Cardiac fibroblast (primary cell): ENCODE data around the gene ROBO4.

ENCODE experiments used
- DNase-seq, 2 donors: peaks; one replicate each; pipeline versions ENCODE4 v3.0.0 to v3.0.0-alpha.2; 2010; ENCODE audit warnings: low read depth in 2 of 2
- H3K4me3 ChIP-seq, 2 donors: replicated peaks in 1 of 2; 1 replicate in 1 of 2; 2 replicates in 1 of 2; pipeline ENCODE4 v1.5.1; 2011; ENCODE audit warnings: low read depth in 2 of 2, low read length in 2 of 2, mild to moderate bottlenecking in 2 of 2, moderate library complexity in 1 of 2
- TF ChIP-seq, protein P1 (sequence below): IDR thresholded peaks from one replicate; pipeline ENCODE4 v1.5.1; 2011; ENCODE audit warnings: low read depth, mild to moderate bottlenecking, low read length, inconsistent platforms

Gene ROBO4

GRCh38 chr11:124891373-124891861 is 6.2 kb downstream of the ROBO4 start:
- H3K4me3 ChIP-seq = no peak overlapping the region
- no peak for DNase-seq
- TF ChIP-seq, protein P1, sequence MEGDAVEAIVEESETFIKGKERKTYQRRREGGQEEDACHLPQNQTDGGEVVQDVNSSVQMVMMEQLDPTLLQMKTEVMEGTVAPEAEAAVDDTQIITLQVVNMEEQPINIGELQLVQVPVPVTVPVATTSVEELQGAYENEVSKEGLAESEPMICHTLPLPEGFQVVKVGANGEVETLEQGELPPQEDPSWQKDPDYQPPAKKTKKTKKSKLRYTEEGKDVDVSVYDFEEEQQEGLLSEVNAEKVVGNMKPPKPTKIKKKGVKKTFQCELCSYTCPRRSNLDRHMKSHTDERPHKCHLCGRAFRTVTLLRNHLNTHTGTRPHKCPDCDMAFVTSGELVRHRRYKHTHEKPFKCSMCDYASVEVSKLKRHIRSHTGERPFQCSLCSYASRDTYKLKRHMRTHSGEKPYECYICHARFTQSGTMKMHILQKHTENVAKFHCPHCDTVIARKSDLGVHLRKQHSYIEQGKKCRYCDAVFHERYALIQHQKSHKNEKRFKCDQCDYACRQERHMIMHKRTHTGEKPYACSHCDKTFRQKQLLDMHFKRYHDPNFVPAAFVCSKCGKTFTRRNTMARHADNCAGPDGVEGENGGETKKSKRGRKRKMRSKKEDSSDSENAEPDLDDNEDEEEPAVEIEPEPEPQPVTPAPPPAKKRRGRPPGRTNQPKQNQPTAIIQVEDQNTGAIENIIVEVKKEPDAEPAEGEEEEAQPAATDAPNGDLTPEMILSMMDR = peak; percentile 3

GRCh38 chr11:124890683-124891372 is 6.8 kb downstream of the ROBO4 start:
- TF ChIP-seq, protein P1 = no peak
- H3K4me3 ChIP-seq = no peak overlapping the region
- no peak for DNase-seq

- no peak overlapping the region for H3K4me3 ChIP-seq
- no peak for DNase-seq
- TF ChIP-seq, protein P1 = no peak
Measured at GRCh38 chr11:124890151-124890550, 7.5 kb downstream of the ROBO4 start.

GRCh38 chr11:124889191-124890091 is 8.2 kb downstream of the ROBO4 start:
- TF ChIP-seq, protein P1 = no peak
- DNase-seq = no peak
- H3K4me3 ChIP-seq = no peak overlapping the region

DNA sequence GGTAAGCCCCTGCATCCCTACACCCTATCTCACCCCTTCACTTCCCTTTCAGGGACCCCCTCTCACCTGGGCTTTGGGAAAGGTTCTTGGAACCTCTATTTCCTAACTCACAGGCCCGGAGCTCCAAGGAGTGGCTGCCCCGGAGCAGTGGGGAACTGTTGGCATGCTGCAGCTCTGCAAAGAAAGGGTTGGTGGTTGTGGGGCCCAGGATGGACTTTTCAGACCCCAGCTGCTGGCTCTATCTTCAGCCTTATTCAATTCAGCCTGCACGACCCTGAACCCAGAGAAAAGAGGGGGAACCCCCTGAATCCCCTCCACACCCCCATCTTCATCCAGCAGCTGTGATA is 10.0 kb downstream of the ROBO4 start:
- TF ChIP-seq, protein P1 = no peak
- H3K4me3 ChIP-seq = no peak overlapping the region
- DNase-seq = no peak

DNA sequence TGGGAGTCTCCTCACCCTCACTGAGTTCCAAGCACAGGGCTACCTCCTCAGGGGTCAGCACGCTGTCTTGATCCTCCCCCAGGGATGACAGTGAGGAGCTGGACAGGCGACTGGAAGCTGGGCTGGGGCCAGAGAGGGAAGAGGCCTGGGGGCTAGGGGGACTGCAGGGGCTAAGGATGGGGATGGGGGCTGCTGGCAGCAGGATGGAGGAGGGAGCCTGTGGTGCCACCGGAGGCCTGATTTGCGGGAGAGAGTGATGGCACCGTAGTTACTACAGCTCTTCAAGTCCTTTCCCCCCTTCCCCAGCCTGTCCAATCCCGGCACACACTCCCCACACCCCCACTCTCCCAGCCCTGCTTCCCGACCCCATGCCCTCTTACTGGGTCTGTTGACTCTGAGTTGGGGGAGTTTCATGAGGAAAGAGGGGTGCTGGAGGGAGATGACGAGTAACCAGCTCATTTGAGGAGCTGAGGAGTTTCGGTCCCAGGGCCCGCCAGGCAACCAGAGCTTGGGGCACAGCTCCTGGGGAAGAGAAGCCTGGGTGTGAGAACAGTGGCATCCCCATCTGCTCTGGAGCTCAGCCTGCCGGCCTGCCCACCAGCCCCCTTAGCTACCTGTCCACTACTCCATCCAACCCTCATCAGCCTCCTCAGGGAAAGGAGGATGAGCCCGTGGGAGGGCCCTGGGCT is 10.5 kb downstream of the ROBO4 start:
- no peak overlapping the region for H3K4me3 ChIP-seq
- TF ChIP-seq, protein P1 = no peak
- DNase-seq = no peak
